Tibial artery (tissue), 4 donors: ENCODE results near the gene SYS1.

ENCODE experiments used
- DNase-seq, 2 donors: peaks; one replicate each; pipeline ENCODE4 v3.0.0-alpha.2; 2019
- H3K27ac ChIP-seq, 2 donors: fragments of 200-600 bp; sonication (generic) in 1 of 2; 1 replicate in 1 of 2; 2 replicates in 1 of 2; pipeline ENCODE4 v1.5.1; 2018 to 2019; ENCODE audit warnings: mild to moderate bottlenecking in 1 of 2
- H3K27me3 ChIP-seq, 2 donors: fragments of 200-600 bp; sonication (generic) in 1 of 2; one replicate each; pipeline versions ENCODE4 v1.5.1 to v1.6.0; 2016 to 2019
- H3K36me3 ChIP-seq, 3 donors: fragments of 200-600 bp; sonication (generic) in 2 of 3; one replicate each; pipeline ENCODE4 v1.5.1; 2016 to 2019; ENCODE audit warnings: mild to moderate bottlenecking in 2 of 3
- H3K4me1 ChIP-seq, 4 donors: fragments of 200-600 bp; sonication (generic) in 2 of 4; 1 replicate in 3 of 4; 2 replicates in 1 of 4; pipeline ENCODE4 v1.5.1; 2016 to 2019
- H3K4me3 ChIP-seq, 2 donors: fragments of 200-600 bp; sonication (generic) in 1 of 2; 1 replicate in 1 of 2; 2 replicates in 1 of 2; pipeline ENCODE4 v1.5.1; 2018 to 2019; ENCODE audit warnings: mild to moderate bottlenecking in 2 of 2
- H3K9me3 ChIP-seq, 3 donors: fragments of 200-600 bp; sonication (generic) in 1 of 3; one replicate each; pipeline ENCODE4 v1.5.1; 2016 to 2019
- intact Hi-C: fragments of 100-400 bp; cut with DNase I; formaldehyde crosslinking; loops from one replicate; pipeline ENCODE4 v1.15.0; 2023; ENCODE audit warnings: low total_unique reads
- TF ChIP-seq, protein P1 (sequence below), 2 experiments: fragments of 200-600 bp in 1 of 2; fragments of 450-650 bp in 1 of 2; IDR thresholded peaks; one replicate each; pipeline ENCODE4 v1.5.1; 2017 to 2019; ENCODE audit warnings: antibody characterized with exemption in 2 of 2, mild to moderate bottlenecking in 1 of 2, moderate library complexity in 1 of 2

SYS1 gene

DNA sequence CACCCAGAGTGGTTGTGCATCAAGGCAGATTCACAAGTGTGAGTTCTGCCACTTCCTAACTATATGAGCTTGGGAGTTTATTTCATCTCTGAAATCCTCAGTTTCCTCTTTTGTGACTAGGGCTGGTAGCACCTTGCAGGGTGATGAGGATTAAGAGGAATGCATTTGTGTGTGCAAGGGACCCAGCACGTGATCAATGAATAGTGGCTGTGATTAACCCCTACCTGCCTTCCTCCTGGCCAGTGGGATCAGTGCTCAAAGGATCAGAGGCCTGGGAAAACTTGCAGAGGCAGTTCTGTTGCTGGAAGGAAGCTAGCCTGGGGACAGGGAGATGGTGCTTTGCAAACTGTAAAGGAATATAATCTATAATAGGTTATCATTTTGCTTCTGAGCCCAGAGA lies 22.0 kb upstream of the SYS1 start:
- H3K27ac ChIP-seq, result peak overlapping the region; percentile 86 to 98
- no peaks in the 10 kb centered on the region for H3K27me3 ChIP-seq
- peaks cover 0 to 6% (median 0%) of the 10 kb centered on the region in 3 donors for H3K36me3 ChIP-seq
- H3K4me3 ChIP-seq, result no peak overlapping the region
- TF ChIP-seq, protein P1, sequence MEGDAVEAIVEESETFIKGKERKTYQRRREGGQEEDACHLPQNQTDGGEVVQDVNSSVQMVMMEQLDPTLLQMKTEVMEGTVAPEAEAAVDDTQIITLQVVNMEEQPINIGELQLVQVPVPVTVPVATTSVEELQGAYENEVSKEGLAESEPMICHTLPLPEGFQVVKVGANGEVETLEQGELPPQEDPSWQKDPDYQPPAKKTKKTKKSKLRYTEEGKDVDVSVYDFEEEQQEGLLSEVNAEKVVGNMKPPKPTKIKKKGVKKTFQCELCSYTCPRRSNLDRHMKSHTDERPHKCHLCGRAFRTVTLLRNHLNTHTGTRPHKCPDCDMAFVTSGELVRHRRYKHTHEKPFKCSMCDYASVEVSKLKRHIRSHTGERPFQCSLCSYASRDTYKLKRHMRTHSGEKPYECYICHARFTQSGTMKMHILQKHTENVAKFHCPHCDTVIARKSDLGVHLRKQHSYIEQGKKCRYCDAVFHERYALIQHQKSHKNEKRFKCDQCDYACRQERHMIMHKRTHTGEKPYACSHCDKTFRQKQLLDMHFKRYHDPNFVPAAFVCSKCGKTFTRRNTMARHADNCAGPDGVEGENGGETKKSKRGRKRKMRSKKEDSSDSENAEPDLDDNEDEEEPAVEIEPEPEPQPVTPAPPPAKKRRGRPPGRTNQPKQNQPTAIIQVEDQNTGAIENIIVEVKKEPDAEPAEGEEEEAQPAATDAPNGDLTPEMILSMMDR (IDR thresholded peaks at IDR 0.05), result no peak
- peaks cover 5 to 100% (median 94%) of the 10 kb centered on the region in 4 donors for H3K4me1 ChIP-seq
- intact Hi-C loops, result loop anchor here (10.0 kb wide), 1 partner anchor 1156 kb away; the partner anchor contains the start of gene JPH2
- no peak for DNase-seq
- H3K9me3 ChIP-seq, result no peaks in the 10 kb centered on the region

DNA sequence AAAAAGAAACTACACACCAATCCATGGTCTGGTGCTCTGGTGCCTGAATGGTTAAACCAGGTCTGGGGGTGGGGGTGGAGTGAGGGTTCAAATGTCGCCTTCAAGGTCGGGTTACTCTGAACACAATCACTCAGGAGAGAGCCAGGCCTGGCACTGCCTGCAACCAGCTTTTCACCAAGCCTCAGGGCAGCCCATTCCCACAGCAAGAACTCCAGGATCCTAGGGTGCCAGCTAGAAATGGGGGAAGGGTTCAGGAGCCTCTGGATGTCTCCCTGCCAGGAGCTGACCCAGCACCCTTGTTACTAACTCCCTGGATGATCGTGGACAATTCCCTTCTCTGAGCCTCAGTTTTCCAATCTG lies 21.4 kb upstream of the SYS1 start:
- peaks cover 0 to 6% (median 0%) of the 10 kb centered on the region in 3 donors for H3K36me3 ChIP-seq
- TF ChIP-seq, protein P1 (IDR thresholded peaks at IDR 0.05), result no peak
- H3K4me1 ChIP-seq, result peaks cover 5 to 100% (median 95%) of the 10 kb centered on the region in 4 donors
- H3K27ac ChIP-seq, result peak overlapping the region; percentile 86 to 98
- H3K4me3 ChIP-seq, result peak overlapping the region; percentile 32 to 84
- H3K9me3 ChIP-seq, result no peaks in the 10 kb centered on the region
- intact Hi-C loops, result loop anchor here (10.0 kb wide), 1 partner anchor 1157 kb away; the partner anchor contains the start of gene JPH2
- DNase-seq, result peak in 1 of 2 donors; percentile 64
- H3K27me3 ChIP-seq, result no peaks in the 10 kb centered on the region

DNA sequence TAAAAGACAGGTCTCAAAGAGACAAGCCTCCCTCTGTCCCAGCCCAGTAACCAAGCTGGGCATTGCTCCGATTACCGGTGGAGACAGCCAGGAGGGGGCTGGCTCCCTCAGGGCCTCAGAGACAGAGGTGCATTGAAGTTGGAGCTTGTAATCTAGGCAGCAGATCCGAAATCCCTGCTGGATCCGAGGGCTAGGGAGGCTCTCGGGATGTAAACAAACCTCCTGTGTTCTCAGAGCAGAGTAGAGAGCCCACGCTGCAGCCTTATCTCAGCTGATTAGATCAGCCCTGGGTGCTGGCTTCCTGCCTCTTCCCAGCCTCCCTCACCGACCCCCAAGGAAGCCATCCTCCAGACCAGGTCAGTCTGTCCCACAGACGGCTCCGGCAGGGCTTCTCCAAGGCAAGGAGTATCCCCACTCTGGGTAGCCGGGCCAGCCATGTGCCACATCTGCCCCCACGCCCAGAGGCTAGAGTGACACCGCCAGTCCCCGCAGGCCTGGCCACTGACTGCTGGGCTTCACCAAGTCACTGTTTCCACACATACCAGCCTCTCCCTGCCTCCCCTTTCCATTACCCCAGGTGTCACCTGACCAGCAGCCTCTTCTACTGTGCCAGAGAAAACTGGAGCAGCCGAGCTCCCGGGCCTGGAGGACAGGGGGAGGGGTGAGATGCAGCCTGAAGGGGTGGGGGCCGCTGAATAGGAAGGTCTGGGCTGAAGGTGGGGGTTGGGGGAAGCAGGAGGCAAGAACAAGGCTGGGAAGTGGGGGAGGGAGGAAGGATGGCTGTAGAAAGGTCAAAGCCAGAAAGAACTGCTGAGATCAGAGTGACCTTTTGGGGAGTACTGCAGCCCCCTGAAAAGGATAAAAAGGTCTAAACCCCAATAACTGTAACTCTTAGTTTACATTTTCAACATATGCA lies 20.8 kb upstream of the SYS1 start:
- Histone ChIP-seq H3K4me3 (peak overlapping the region; percentile 32 to 84), H3K4me1 (peaks cover 5 to 100% (median 92%) of the 10 kb centered on the region in 4 donors), H3K36me3 (peaks cover 0 to 6% (median 0%) of the 10 kb centered on the region in 3 donors), H3K9me3 (no peaks in the 10 kb centered on the region), H3K27me3 (no peaks in the 10 kb centered on the region), H3K27ac (peak overlapping the region; percentile 86 to 98)
- DNase-seq, result peak; percentile 69 to 93
- TF ChIP-seq, protein P1 (IDR thresholded peaks at IDR 0.05), result no peak
- intact Hi-C loops, result loop anchor here (10.0 kb wide), 1 partner anchor 1157 kb away; the partner anchor contains the start of gene JPH2

DNA sequence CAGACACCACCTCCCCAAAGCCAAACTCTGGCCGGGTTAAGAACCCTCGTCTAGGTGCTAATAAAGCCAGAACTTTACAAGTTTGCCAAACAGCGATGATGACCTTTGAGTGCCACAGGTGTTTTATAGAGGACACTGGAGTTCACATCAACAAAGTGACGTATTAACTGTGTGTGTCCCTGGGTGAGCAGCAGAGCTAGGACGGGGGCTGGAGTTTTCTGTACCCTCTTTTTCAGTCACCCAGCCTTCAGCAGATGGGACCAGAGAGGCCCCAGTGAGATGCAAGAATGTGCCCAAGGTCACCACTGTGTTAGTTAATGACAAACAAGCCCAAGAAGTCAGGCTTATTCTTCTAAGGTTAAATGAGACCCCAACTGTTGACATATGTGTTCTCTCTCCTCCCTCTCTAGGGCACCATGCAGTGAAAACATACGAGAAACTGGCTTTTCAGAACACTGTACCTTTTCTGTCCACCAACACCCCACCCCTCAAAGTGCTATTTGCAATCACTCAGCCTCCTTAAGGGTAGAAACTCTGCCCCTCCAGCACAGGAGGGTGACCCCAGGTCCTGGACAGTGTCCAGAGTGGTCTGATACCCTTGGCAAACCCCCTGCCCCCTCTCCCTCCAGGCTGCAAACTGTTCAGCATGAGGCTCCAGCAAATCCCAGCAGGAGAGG lies 20.0 kb upstream of the SYS1 start:
- peak overlapping the region; percentile 32 to 84 for H3K4me3 ChIP-seq
- peak in 1 of 2 donors; percentile 37 for DNase-seq
- peaks cover 0 to 6% (median 0%) of the 10 kb centered on the region in 3 donors for H3K36me3 ChIP-seq
- peak overlapping the region; percentile 86 to 98 for H3K27ac ChIP-seq
- no peaks in the 10 kb centered on the region for H3K27me3 ChIP-seq
- TF ChIP-seq, protein P1 (IDR thresholded peaks at IDR 0.05), result no peak
- H3K9me3 ChIP-seq, result no peaks in the 10 kb centered on the region
- intact Hi-C loops, result loop anchor here (10.0 kb wide), 1 partner anchor 1158 kb away; the partner anchor contains the start of gene JPH2
- peaks cover 5 to 94% (median 84%) of the 10 kb centered on the region in 4 donors for H3K4me1 ChIP-seq

DNA sequence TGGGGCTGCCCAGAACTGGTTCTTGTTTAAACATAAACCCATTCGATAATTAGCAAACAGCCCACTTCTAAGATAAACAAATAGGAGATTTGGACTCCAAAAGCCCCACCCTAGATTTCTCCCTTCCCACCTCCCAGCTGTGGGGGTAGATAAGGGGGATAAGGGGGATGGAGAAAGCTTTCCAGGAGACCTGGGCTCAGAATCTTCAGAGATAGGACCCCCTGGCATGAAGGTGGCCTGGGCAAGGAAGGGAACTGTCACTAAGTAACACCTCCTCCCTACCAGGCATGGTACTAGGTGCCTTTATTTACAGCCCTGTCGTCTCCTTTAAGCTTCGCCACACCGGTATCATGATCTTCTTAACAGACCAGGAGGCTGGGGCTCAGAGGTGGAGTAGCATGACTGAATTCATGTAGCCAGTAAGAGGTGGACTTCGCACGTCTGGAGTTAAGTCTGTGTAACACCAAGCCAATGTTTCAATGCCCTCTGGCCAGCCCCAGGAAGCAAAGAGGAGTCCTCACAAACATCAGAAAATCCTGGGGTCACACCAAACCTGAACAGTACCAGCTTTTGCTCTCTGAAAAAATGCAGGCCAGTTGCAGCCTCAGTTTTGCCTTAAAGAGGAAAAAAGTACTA lies 19.3 kb upstream of the SYS1 start:
- DNase-seq, result peak in 1 of 2 donors; percentile 64
- intact Hi-C loops, result loop anchor here (10.0 kb wide), 1 partner anchor 1159 kb away; the partner anchor contains the start of gene JPH2
- TF ChIP-seq, protein P1 (IDR thresholded peaks at IDR 0.05), result no peak
- Histone ChIP-seq H3K27me3 (no peaks in the 10 kb centered on the region), H3K36me3 (peaks cover 0 to 6% (median 0%) of the 10 kb centered on the region in 3 donors), H3K27ac (peak overlapping the region; percentile 86 to 98), H3K4me1 (peaks cover 0 to 90% (median 80%) of the 10 kb centered on the region in 4 donors), H3K9me3 (no peaks in the 10 kb centered on the region), H3K4me3 (peak overlapping the region; percentile 19 to 84)
